ENCODE data around the gene PTPRM.

The PTPRM gene

DNA sequence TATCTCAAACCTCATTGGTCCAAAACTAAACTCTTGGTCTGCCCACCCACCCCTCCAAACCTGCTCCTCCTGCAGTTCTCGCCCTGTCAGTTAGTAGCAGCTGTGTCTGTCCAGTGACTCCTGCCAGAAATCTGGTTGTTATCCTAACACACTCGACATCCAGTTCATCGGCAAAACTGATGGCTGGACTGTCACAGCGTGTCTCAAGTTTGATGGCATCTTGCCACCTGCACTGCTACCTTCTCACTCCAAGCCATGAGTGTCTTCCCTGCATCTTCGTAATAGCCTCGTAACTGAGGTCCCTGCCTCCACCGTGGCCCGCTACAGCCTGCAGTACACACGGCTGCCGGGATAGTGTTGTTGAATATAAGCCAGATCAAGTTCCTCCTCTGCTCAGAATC, 572.0 kb downstream of the PTPRM start:
- TF ChIP-seq OSR1 (CRISPR knock-in tag; IDR thresholded peaks at IDR 0.05) (no peak), ZNF8 (CRISPR knock-in tag; IDR thresholded peaks at IDR 0.05) (no peak), ZNF565 (CRISPR knock-in tag; conservative IDR thresholded peaks at IDR 0.05; ENCODE audit: low read depth) (no peak), ZFP30 (CRISPR knock-in tag; IDR thresholded peaks at IDR 0.05) (no peak), ZNF70 (CRISPR knock-in tag; IDR thresholded peaks at IDR 0.05) (no peak), CSDC2 (CRISPR knock-in tag; IDR thresholded peaks at IDR 0.05) (no peak), RARB (CRISPR knock-in tag; IDR thresholded peaks at IDR 0.05) (no peak), SNAI2 (CRISPR knock-in tag; IDR thresholded peaks at IDR 0.05) (no peak), ISL1 (CRISPR knock-in tag; IDR thresholded peaks at IDR 0.05) (no peak), BACH2 (CRISPR knock-in tag; IDR thresholded peaks at IDR 0.05; ENCODE audit: borderline replicate concordance) (no peak)
- TF ChIP-seq, protein P1, sequence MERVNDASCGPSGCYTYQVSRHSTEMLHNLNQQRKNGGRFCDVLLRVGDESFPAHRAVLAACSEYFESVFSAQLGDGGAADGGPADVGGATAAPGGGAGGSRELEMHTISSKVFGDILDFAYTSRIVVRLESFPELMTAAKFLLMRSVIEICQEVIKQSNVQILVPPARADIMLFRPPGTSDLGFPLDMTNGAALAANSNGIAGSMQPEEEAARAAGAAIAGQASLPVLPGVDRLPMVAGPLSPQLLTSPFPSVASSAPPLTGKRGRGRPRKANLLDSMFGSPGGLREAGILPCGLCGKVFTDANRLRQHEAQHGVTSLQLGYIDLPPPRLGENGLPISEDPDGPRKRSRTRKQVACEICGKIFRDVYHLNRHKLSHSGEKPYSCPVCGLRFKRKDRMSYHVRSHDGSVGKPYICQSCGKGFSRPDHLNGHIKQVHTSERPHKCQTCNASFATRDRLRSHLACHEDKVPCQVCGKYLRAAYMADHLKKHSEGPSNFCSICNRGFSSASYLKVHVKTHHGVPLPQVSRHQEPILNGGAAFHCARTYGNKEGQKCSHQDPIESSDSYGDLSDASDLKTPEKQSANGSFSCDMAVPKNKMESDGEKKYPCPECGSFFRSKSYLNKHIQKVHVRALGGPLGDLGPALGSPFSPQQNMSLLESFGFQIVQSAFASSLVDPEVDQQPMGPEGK (CRISPR knock-in tag; IDR thresholded peaks at IDR 0.05; ENCODE audit: borderline replicate concordance), result no peak
- TF ChIP-seq, protein P2, sequence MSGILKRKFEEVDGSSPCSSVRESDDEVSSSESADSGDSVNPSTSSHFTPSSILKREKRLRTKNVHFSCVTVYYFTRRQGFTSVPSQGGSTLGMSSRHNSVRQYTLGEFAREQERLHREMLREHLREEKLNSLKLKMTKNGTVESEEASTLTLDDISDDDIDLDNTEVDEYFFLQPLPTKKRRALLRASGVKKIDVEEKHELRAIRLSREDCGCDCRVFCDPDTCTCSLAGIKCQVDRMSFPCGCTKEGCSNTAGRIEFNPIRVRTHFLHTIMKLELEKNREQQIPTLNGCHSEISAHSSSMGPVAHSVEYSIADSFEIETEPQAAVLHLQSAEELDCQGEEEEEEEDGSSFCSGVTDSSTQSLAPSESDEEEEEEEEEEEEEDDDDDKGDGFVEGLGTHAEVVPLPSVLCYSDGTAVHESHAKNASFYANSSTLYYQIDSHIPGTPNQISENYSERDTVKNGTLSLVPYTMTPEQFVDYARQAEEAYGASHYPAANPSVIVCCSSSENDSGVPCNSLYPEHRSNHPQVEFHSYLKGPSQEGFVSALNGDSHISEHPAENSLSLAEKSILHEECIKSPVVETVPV (CRISPR knock-in tag; IDR thresholded peaks at IDR 0.05), result no peak
- TF ChIP-seq, protein P3, sequence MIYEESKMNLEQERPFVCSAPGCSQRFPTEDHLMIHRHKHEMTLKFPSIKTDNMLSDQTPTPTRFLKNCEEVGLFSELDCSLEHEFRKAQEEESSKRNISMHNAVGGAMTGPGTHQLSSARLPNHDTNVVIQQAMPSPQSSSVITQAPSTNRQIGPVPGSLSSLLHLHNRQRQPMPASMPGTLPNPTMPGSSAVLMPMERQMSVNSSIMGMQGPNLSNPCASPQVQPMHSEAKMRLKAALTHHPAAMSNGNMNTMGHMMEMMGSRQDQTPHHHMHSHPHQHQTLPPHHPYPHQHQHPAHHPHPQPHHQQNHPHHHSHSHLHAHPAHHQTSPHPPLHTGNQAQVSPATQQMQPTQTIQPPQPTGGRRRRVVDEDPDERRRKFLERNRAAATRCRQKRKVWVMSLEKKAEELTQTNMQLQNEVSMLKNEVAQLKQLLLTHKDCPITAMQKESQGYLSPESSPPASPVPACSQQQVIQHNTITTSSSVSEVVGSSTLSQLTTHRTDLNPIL (CRISPR knock-in tag; IDR thresholded peaks at IDR 0.05; ENCODE audit: low read depth), result no peak
- no peak for ATAC-seq

DNA sequence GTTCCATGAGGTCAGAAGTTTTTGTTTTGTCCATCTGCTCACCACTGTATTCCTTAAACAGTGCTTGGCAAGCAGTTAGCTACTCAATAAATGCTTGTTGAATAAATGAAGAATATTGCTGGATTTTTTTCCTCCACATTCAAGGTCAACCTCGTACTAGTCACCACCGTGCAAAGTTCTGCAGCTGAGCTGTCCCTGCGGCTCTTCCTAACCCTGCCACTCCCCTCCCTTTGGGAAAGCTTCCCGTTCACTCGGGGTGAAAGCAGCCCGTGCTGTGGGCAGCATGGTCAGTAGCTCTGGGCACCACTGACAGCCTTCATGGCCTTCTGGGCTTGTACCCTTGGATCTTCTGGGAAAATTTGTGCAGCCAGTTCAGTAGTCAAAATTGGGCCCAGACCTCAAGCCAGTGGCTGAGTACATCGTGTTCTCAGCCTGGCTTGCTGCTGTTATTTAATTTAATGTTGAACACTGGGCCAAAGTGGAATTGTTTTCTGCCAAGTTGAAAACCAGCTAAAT, 572.8 kb downstream of the PTPRM start:
- no peak for ATAC-seq
- TF ChIP-seq, protein P1 (CRISPR knock-in tag; IDR thresholded peaks at IDR 0.05; ENCODE audit: borderline replicate concordance), result no peak
- no peak for TF ChIP-seq ZNF8 (CRISPR knock-in tag; IDR thresholded peaks at IDR 0.05)
- TF ChIP-seq ARNTL (CRISPR knock-in tag; IDR thresholded peaks at IDR 0.05; ENCODE audit: borderline replicate concordance, low read depth), result no peak
- TF ChIP-seq TOX (CRISPR knock-in tag; IDR thresholded peaks at IDR 0.05; ENCODE audit: borderline replicate concordance), result no peak
- TF ChIP-seq, protein P3 (CRISPR knock-in tag; IDR thresholded peaks at IDR 0.05; ENCODE audit: low read depth), result no peak
- no peak for TF ChIP-seq GLIS3 (CRISPR knock-in tag; IDR thresholded peaks at IDR 0.05)
- TF ChIP-seq ZNF565 (CRISPR knock-in tag; conservative IDR thresholded peaks at IDR 0.05; ENCODE audit: low read depth), result no peak
- no peak for TF ChIP-seq ZNF70 (CRISPR knock-in tag; IDR thresholded peaks at IDR 0.05)
- TF ChIP-seq CSDC2 (CRISPR knock-in tag; IDR thresholded peaks at IDR 0.05), result no peak
- no peak for TF ChIP-seq BACH2 (CRISPR knock-in tag; IDR thresholded peaks at IDR 0.05; ENCODE audit: borderline replicate concordance)
- TF ChIP-seq ESRRG (CRISPR knock-in tag; IDR thresholded peaks at IDR 0.05), result no peak
- TF ChIP-seq TCF4 (CRISPR knock-in tag; IDR thresholded peaks at IDR 0.05; ENCODE audit: borderline replicate concordance), result no peak
- TF ChIP-seq ZFP3 (CRISPR knock-in tag; IDR thresholded peaks at IDR 0.05), result no peak
- TF ChIP-seq, protein P2 (CRISPR knock-in tag; IDR thresholded peaks at IDR 0.05), result no peak
- no peak for TF ChIP-seq POU6F1 (CRISPR knock-in tag; IDR thresholded peaks at IDR 0.05; ENCODE audit: borderline replicate concordance, low read depth)
- TF ChIP-seq, protein P4, sequence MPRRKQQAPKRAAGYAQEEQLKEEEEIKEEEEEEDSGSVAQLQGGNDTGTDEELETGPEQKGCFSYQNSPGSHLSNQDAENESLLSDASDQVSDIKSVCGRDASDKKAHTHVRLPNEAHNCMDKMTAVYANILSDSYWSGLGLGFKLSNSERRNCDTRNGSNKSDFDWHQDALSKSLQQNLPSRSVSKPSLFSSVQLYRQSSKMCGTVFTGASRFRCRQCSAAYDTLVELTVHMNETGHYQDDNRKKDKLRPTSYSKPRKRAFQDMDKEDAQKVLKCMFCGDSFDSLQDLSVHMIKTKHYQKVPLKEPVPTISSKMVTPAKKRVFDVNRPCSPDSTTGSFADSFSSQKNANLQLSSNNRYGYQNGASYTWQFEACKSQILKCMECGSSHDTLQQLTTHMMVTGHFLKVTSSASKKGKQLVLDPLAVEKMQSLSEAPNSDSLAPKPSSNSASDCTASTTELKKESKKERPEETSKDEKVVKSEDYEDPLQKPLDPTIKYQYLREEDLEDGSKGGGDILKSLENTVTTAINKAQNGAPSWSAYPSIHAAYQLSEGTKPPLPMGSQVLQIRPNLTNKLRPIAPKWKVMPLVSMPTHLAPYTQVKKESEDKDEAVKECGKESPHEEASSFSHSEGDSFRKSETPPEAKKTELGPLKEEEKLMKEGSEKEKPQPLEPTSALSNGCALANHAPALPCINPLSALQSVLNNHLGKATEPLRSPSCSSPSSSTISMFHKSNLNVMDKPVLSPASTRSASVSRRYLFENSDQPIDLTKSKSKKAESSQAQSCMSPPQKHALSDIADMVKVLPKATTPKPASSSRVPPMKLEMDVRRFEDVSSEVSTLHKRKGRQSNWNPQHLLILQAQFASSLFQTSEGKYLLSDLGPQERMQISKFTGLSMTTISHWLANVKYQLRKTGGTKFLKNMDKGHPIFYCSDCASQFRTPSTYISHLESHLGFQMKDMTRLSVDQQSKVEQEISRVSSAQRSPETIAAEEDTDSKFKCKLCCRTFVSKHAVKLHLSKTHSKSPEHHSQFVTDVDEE (CRISPR knock-in tag; IDR thresholded peaks at IDR 0.05), result no peak
- TF ChIP-seq ZFP30 (CRISPR knock-in tag; IDR thresholded peaks at IDR 0.05), result no peak

Data from SK-N-SH treated with all-trans-retinoic acid at 6 μM for 48 hours (cell line).